ENCODE measurements around the gene CRK.

CRK gene

DNA sequence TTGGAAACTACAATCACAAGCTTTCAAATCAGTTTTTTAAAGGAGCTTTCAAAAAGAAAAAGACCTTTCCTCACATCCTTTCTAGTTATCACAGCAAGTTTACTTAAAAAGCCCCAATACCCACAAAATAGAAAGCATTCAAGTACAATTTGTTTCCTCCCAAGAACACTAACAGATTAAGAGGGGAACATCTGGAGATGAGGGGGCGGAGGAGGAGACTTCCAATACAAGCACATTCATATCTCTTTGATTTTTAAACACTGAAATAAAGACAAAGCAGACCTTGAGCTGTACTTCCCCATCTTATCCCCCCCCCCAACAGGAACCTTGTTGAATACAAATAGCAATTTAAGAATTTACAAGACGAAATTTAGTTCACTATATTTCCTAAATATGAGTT lies 58.0 kb downstream of the CRK start:
- TF ChIP-seq, protein P1, sequence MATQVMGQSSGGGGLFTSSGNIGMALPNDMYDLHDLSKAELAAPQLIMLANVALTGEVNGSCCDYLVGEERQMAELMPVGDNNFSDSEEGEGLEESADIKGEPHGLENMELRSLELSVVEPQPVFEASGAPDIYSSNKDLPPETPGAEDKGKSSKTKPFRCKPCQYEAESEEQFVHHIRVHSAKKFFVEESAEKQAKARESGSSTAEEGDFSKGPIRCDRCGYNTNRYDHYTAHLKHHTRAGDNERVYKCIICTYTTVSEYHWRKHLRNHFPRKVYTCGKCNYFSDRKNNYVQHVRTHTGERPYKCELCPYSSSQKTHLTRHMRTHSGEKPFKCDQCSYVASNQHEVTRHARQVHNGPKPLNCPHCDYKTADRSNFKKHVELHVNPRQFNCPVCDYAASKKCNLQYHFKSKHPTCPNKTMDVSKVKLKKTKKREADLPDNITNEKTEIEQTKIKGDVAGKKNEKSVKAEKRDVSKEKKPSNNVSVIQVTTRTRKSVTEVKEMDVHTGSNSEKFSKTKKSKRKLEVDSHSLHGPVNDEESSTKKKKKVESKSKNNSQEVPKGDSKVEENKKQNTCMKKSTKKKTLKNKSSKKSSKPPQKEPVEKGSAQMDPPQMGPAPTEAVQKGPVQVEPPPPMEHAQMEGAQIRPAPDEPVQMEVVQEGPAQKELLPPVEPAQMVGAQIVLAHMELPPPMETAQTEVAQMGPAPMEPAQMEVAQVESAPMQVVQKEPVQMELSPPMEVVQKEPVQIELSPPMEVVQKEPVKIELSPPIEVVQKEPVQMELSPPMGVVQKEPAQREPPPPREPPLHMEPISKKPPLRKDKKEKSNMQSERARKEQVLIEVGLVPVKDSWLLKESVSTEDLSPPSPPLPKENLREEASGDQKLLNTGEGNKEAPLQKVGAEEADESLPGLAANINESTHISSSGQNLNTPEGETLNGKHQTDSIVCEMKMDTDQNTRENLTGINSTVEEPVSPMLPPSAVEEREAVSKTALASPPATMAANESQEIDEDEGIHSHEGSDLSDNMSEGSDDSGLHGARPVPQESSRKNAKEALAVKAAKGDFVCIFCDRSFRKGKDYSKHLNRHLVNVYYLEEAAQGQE (IDR thresholded peaks at IDR 0.05; ENCODE audit: insufficient read depth in 1 of 2, low read depth in 2 of 2, low read length in 2 of 2) = no peak
- TF ChIP-seq TAF1 (IDR thresholded peaks at IDR 0.05; ENCODE audit: borderline replicate concordance, insufficient read depth, low read length) (no peak), FOXP2 (optimal IDR thresholded peaks at IDR 0.05; ENCODE audit: borderline replicate concordance, extremely low read depth, extremely low read length, insufficient read depth) (no peak), POLR2AphosphoS5 (IDR thresholded peaks at IDR 0.05; ENCODE audit: low read depth, low read length) (no peak), SIN3A (IDR thresholded peaks at IDR 0.05; ENCODE audit: borderline replicate concordance, insufficient read depth, low read length) (no peak)

DNA sequence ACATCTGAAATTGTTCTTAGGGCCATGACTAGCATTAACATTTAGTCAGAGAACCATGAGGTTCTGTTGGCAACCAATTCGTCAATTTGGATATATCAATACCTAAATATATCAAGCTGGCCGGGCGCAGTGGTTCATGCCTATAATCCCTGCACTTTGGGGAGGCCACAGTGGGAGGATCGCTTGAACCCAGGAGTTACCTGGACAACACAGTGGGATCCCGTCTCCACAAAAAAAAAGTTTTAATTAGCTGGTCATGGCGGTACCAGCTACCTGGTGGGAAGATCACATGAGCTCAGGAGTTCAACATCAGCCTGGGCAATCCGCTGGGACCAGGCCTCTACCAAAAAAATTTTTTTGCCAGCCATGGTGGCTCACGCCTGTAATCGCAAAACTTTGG lies 64.5 kb downstream of the CRK start:
- TF ChIP-seq TAF1 (IDR thresholded peaks at IDR 0.05; ENCODE audit: borderline replicate concordance, insufficient read depth, low read length) (no peak), POLR2AphosphoS5 (IDR thresholded peaks at IDR 0.05; ENCODE audit: low read depth, low read length) (no peak), SIN3A (IDR thresholded peaks at IDR 0.05; ENCODE audit: borderline replicate concordance, insufficient read depth, low read length) (no peak), FOXP2 (optimal IDR thresholded peaks at IDR 0.05; ENCODE audit: borderline replicate concordance, extremely low read depth, extremely low read length, insufficient read depth) (no peak)
- TF ChIP-seq, protein P1 (IDR thresholded peaks at IDR 0.05; ENCODE audit: insufficient read depth in 1 of 2, low read depth in 2 of 2, low read length in 2 of 2) = no peak

DNA sequence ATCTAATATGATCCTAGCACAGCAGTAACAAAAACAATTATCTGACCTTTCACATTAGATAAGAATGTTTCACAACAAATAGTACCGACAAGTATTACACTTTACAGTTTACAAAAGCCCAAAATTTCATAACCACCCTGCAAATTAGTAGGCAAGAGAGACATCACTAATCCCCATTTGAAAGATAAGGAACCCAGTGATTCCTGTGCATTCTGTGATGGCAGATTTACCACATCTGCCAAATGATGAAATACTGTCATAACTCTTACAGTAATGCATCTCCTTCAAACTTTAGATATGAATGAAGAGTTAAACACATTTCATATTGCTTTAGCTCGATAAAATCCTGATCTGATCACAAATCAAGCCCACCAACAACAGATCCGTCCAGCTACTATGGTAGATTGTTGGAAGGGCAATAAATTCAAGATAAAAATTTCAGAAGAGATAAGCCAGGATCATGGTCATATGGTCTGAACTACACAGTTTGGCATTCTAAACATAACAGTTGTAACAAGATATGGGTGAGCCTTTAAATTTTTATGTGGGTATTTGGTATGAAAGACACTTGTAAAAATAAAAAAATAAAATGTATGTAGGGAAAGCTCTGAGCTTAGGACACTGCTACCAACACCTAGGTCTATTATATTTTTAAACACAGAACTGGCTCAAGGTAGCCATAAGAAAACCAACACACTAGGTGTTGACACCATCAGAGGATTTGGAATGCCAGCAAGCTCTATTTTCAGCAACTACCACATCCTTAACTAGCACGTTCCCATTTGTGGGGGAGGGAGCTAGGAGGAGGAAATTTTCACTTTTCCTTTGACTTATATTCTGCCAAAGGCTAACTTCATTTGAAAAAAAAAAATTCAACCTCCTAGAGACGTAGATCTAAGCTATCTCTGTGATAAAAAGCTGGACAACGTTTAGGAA lies 65.3 kb downstream of the CRK start:
- TF ChIP-seq SIN3A (IDR thresholded peaks at IDR 0.05; ENCODE audit: borderline replicate concordance, insufficient read depth, low read length) = no peak

DNA sequence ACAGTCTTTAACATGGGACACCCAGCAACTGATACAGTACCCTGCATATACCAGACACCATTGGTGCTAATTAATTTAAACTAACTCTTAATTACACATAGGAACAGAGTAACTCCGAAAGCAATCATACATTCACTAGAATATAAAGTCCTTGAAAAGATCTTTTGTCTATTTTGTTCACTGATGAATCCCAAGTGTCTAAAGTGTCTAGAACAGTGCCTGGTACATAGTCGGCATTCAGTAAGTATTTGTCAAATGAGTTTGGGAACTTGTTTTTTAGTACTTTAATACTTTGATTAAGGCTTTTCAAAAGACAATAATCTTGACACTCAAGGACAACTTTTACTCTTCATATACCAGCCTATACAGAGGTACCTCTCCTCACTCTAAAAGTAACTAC lies 69.8 kb downstream of the CRK start:
- TF ChIP-seq POLR2AphosphoS5 (IDR thresholded peaks at IDR 0.05; ENCODE audit: low read depth, low read length) (no peak), FOXP2 (optimal IDR thresholded peaks at IDR 0.05; ENCODE audit: borderline replicate concordance, extremely low read depth, extremely low read length, insufficient read depth) (no peak), SIN3A (IDR thresholded peaks at IDR 0.05; ENCODE audit: borderline replicate concordance, insufficient read depth, low read length) (no peak), TAF1 (IDR thresholded peaks at IDR 0.05; ENCODE audit: borderline replicate concordance, insufficient read depth, low read length) (no peak)
- TF ChIP-seq, protein P1 (IDR thresholded peaks at IDR 0.05; ENCODE audit: insufficient read depth in 1 of 2, low read depth in 2 of 2, low read length in 2 of 2) = no peak

DNA sequence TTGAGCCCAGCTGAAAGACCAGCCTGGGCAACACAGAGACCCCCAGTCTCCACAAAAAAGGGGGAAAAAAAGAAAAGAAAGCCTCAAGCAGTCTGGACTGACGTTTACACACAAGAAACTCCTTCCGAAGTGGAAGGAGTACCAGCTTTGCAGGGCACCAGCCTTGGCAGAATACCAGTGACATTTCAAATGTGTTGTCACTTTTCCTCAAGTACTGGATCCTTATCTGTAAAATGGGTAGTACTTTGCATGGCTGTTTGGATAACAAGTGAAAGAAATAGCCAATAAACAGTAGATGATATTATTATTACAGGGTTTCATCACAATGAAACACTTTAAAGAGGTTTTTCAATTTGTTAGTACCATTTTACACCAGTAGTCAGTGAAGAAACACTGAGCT lies 70.2 kb downstream of the CRK start:
- TF ChIP-seq, protein P1 (IDR thresholded peaks at IDR 0.05; ENCODE audit: insufficient read depth in 1 of 2, low read depth in 2 of 2, low read length in 2 of 2) = no peak
